Activated naive CD4-positive, alpha-beta T cell treated with anti-CD3 and anti-CD28 coated beads for 36 hours (primary cell): ENCODE measurements around the gene IL1B. TPM values are rescaled to one million over a fixed set of nuclear protein-coding genes. Genes with fewer than 3 reads are reported as not detected.

ENCODE experiments used
- CTCF ChIA-PET: fragments of 350-600 bp; sonication (Branson Sonifier 250); formaldehyde crosslinking; loops from one replicate; lab custom pipeline; 2021; ENCODE audit warnings: antibody characterized with exemption; lab: Charles Lee
- DNase-seq: peaks from one replicate; pipeline ENCODE4 v3.0.0-alpha.2; 2020
- H3K27ac Mint-ChIP-seq: one replicate; pipeline ENCODE4 v1.8.0; 2021; ENCODE audit warnings: mild to moderate bottlenecking, mixed read lengths
- H3K27me3 Mint-ChIP-seq: one replicate; pipeline ENCODE4 v1.8.0; 2021; ENCODE audit warnings: low read depth, mixed read lengths
- H3K36me3 Mint-ChIP-seq: one replicate; pipeline ENCODE4 v1.8.0; 2021; ENCODE audit warnings: low read depth, mixed read lengths
- H3K4me1 Mint-ChIP-seq: one replicate; pipeline ENCODE4 v1.8.0; 2021; ENCODE audit warnings: low read depth, mixed read lengths
- H3K4me3 Mint-ChIP-seq: one replicate; pipeline ENCODE4 v1.8.0; 2021; ENCODE audit warnings: mild to moderate bottlenecking, moderate library complexity, mixed read lengths
- H3K9me3 Mint-ChIP-seq: one replicate; pipeline ENCODE4 v1.8.0; 2021; ENCODE audit warnings: mixed read lengths
- intact Hi-C: fragments of 100-400 bp; cut with micrococcal nuclease; formaldehyde crosslinking; loops from one replicate; pipeline ENCODE4 v1.15.1; 2023
- total RNA-seq, 2 experiments: library from RNA; stranded (reverse); gene quantifications; one replicate each; pipeline ENCODE4 v1.2.3, GENCODE V29; 2021

The IL1B gene
- total RNA-seq, 2 experiments from 2014 or later = not detected

DNA sequence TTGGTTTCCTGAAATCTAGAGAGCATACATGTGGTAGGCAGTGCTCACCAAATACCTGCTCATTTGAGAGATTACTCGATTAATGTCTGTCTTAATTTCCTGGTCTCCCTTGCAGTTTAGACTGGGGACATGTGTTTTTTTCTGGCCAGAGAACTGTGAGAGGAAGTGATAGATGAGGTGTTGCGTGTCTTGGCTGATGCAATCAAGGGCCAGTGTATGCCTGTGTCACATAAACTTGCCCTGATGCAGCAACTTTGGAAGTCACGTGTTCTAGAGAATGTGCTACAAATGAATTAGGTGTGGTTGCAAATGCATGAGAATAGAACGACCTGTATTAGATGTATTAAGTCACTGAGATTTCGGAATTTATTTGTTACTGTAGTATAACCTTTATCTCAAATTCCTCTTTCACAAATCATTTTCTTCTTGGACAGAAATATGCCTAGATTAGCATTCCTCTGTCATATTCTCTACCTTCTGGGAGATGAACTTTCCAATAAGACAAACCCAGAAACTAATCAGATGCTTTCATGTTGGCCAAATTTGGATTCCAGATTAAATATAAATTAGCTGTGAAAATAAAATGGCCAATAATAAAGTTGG lies 42.3 kb downstream of the IL1B start:
- Mint-ChIP-seq H3K4me3 (no peak overlapping the region), H3K4me1 (peaks cover 11% of the 10 kb centered on the region), H3K27ac (peak overlapping the region; percentile 4), H3K27me3 (peaks cover 2% of the 10 kb centered on the region), H3K36me3 (no peaks in the 10 kb centered on the region), H3K9me3 (no peaks in the 10 kb centered on the region)
- intact Hi-C loops = no loop called here
- peak; percentile 55 for DNase-seq
- CTCF ChIA-PET = interaction anchor here (0.7 to 1.4 kb wide), 2 partner anchors 15 to 147 kb away, joined by 3 read pairs; no protein-coding TSS in a partner anchor

DNA sequence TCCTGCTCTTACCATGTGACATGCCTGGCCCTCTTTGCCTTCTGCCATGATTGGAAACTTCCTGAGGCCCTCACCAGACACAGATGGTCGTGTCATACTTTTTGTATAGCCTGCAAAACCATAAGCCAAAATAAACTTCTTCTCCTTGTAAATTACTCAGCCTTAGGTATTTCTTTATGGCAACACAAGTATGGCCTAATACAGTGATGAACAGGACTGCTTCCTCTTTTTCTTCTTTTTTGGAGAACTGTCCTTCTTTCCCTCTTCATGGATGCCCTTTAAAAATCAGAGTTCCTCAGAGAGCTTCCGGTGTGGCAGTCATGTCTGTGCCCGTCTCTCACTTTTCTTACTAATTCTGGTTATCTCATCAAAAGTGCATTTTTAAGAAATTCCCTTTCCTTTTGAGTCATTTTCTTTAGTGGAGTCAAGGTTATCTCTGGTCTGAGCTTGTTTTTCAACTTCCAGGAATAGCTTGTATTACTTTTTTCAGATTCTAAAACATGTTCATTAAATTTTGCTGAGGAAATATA lies 43.1 kb downstream of the IL1B start:
- Mint-ChIP-seq H3K27me3 (peaks cover 2% of the 10 kb centered on the region), H3K27ac (peak overlapping the region; percentile 19), H3K4me1 (peaks cover 11% of the 10 kb centered on the region), H3K4me3 (no peak overlapping the region), H3K9me3 (no peaks in the 10 kb centered on the region), H3K36me3 (no peaks in the 10 kb centered on the region)
- intact Hi-C loops = no loop called here
- DNase-seq = no peak
- CTCF ChIA-PET = interaction anchor here (0.7 to 1.4 kb wide), 2 partner anchors 16 to 148 kb away, joined by 3 read pairs; no protein-coding TSS in a partner anchor

- Mint-ChIP-seq H3K9me3 (no peaks in the 10 kb centered on the region), H3K36me3 (no peaks in the 10 kb centered on the region), H3K27ac (no peak overlapping the region), H3K4me1 (peaks cover 11% of the 10 kb centered on the region), H3K4me3 (no peak overlapping the region), H3K27me3 (peaks cover 2% of the 10 kb centered on the region)
- CTCF ChIA-PET = no interaction called here
- intact Hi-C loops = no loop called here
- no peak for DNase-seq
These were observed 44.2 kb downstream of the IL1B start for GRCh38 chr2:112792419-112792818.

DNA sequence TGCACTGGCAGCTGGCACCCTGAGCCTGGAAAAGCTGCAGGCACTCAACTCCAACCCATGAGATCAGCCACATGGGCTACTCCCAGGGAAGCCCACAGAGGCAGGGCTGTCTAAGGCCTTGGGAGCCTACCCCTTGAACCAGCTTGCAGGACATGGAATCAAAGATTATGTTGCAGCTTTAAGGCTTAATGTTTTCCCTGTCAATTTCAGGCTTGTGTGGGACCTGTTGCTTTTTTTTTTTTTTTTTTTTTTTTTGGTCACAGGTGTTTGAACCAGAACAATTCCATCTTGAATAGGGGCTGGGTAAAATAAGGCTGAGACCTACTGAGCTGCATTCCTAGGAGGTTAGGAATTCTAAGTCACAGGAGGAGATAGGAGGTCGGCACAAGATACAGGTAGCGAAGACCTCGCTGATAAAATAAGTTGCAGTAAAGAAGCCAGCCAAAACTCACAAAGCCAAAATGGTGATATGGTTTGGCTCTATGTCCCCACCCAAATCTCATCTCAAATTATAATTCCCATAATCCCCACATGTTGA lies 44.8 kb downstream of the IL1B start:
- H3K9me3 Mint-ChIP-seq = no peaks in the 10 kb centered on the region
- DNase-seq = no peak
- H3K27ac Mint-ChIP-seq = no peak overlapping the region
- intact Hi-C loops = no loop called here
- H3K36me3 Mint-ChIP-seq = no peaks in the 10 kb centered on the region
- CTCF ChIA-PET = interaction anchor here (1.1 kb wide), 1 partner anchor 150 kb away, joined by 4 read pairs; no protein-coding TSS in a partner anchor
- H3K4me3 Mint-ChIP-seq = no peak overlapping the region
- peaks cover 2% of the 10 kb centered on the region for H3K27me3 Mint-ChIP-seq
- peaks cover 11% of the 10 kb centered on the region for H3K4me1 Mint-ChIP-seq

DNA sequence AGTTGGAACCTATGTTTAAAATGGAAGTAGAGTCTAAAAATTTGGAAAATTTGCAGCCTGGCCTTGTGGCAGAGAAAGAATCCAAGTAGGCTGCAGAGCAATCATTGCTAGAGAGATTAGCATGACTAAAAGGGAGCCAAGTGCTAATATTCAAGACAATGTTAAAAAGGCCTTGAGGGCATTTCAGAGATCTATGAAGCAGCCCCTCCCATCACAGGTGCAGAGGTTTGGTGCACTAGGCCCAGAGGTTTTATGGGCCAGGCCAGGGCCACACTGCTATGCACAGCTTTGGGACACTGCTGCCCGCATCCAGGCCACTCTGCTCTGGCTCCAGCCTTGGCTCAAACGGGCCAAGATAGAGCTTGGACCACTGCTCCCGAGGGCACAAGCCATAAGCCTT lies 45.6 kb downstream of the IL1B start:
- Mint-ChIP-seq H3K27me3 (peaks cover 2% of the 10 kb centered on the region), H3K27ac (no peak overlapping the region), H3K36me3 (no peaks in the 10 kb centered on the region), H3K4me3 (no peak overlapping the region), H3K9me3 (no peaks in the 10 kb centered on the region), H3K4me1 (peaks cover 11% of the 10 kb centered on the region)
- no peak for DNase-seq
- CTCF ChIA-PET = interaction anchor here (1.1 kb wide), 1 partner anchor 150 kb away, joined by 4 read pairs; no protein-coding TSS in a partner anchor
- intact Hi-C loops = no loop called here

DNA sequence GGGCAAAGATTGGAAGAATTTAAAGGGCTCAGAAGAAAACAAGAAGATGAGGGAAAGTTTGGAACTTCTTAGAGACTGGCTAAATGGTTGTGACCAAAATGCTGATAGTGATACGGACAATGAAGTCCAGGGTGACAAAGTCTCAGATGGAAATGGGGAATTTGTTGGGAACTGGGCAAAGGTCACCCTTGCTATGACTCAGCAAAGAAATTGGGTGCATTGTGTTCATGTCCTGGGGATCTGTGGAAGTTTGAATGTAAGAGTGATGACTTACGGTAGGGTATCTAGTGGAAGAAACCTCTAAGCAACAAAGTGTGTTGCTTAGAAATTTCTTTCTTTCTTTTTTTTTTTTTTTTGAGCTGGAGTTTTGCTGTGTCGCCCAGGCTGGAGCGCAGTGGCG lies 46.3 kb downstream of the IL1B start:
- no peak for DNase-seq
- H3K9me3 Mint-ChIP-seq = no peaks in the 10 kb centered on the region
- no peaks in the 10 kb centered on the region for H3K27me3 Mint-ChIP-seq
- CTCF ChIA-PET = no interaction called here
- no peaks in the 10 kb centered on the region for H3K36me3 Mint-ChIP-seq
- peaks cover 11% of the 10 kb centered on the region for H3K4me1 Mint-ChIP-seq
- intact Hi-C loops = no loop called here
- no peak overlapping the region for H3K27ac Mint-ChIP-seq
- no peak overlapping the region for H3K4me3 Mint-ChIP-seq

DNA sequence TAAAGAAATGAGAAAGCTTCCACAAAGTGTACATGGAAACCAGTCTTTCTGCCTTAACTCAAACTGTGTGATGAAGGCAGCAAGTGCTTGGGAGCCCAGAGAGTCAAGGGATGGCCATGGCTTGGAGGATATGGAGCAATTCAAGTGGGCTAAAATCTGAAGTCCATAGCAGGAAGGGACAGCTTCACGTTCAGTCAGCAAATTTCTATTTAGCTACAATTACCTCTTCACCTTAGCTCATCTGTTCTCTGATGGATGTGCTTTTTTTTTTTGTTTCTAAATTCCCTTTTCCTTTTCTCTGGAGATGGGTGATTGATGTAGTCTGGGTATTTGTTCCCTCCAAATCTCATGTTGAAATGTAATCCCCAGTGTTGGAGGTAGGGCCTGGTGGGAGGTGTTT lies 47.4 kb downstream of the IL1B start:
- Mint-ChIP-seq H3K4me3 (no peak overlapping the region), H3K27ac (no peak overlapping the region), H3K27me3 (peaks cover 4% of the 10 kb centered on the region), H3K36me3 (no peaks in the 10 kb centered on the region), H3K9me3 (no peaks in the 10 kb centered on the region), H3K4me1 (peaks cover 12% of the 10 kb centered on the region)
- intact Hi-C loops = no loop called here
- CTCF ChIA-PET = interaction anchor here (1.7 kb wide), 1 partner anchor 39 kb away, joined by 6 read pairs; no protein-coding TSS in a partner anchor
- DNase-seq = no peak

- CTCF ChIA-PET = interaction anchor here (0.6 to 1.7 kb wide), 2 partner anchors 39 to 189 kb away, joined by 3 to 6 read pairs; no protein-coding TSS in a partner anchor
- Mint-ChIP-seq H3K27me3 (peaks cover 4% of the 10 kb centered on the region), H3K9me3 (no peaks in the 10 kb centered on the region), H3K4me3 (no peak overlapping the region), H3K27ac (no peak overlapping the region), H3K4me1 (peaks cover 8% of the 10 kb centered on the region), H3K36me3 (no peaks in the 10 kb centered on the region)
- DNase-seq = no peak
- intact Hi-C loops = no loop called here
These were observed 47.9 kb downstream of the IL1B start for GRCh38 chr2:112788653-112789052.

- no peak for DNase-seq
- CTCF ChIA-PET = interaction anchor here (0.6 to 1.7 kb wide), 3 partner anchors 38 to 188 kb away, joined by 3 to 6 read pairs (median 3); no protein-coding TSS in a partner anchor
- Mint-ChIP-seq H3K27ac (no peak overlapping the region), H3K4me3 (no peak overlapping the region), H3K36me3 (no peaks in the 10 kb centered on the region), H3K9me3 (no peaks in the 10 kb centered on the region), H3K27me3 (peaks cover 4% of the 10 kb centered on the region), H3K4me1 (peaks cover 3% of the 10 kb centered on the region)
- intact Hi-C loops = no loop called here
These were observed 48.7 kb downstream of the IL1B start for GRCh38 chr2:112787729-112788393.

- CTCF ChIA-PET = interaction anchor here (1.0 kb wide), 1 partner anchor 95 kb away, joined by 3 read pairs; no protein-coding TSS in a partner anchor
These were observed 49.3 kb downstream of the IL1B start for GRCh38 chr2:112787294-112787693.

DNA sequence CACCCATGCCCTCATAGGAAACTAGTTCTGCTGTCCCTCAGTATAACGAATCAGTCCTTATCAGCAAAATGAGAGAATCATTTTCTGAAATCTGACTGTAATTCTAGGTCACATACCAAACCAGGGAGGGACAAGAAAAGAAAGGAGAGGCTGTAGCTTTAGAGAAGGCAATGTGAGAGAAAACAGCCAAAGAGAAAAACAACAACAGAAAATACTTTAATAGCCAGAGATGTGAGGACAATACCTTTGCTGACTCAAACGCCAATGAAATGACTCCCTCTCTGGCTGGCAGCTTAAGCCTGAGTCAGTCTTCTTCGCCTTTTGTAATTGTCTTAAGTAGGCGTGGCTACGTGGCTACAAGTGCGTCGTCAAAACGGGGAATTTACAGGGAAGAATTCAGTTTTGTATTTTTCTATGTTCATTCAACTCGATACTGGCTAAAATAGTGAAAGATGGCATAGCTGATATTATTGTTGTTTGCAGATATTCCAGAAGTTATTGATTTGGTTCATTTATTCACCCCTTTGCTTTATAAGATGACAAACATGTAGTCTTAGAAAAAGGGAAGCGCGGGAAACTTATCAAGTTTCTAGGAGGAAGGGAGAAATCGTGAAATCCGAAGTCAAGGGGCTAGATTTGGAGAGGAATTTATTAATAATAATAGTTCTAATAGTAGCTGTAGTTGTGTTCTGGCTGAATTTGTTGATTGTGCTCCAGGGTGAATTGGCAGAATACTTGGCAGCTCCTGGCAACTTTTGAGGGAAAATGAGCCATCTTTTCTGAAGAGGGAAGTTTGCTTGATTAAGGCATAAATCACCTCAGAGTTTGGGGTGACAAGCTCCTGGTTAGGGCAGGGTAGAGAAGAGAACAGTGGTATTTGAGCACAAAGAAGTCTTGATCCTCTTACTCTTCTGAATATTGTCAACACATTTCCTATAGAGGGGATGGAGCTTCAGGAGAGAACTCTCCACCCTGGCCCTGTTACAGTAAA lies 52.1 kb downstream of the IL1B start, which contains the start of gene IL1A:
Gene IL1A (minus strand): TSS at position 295 of the 991 bp plus-strand sequence. CDS start 723 bp downstream, outside the sequence.
- no peak within 1 kb of the TSS for H3K27ac Mint-ChIP-seq
- intact Hi-C loops = loop anchor here (5.0 kb wide), 1 partner anchor 38 kb away; no protein-coding TSS in a partner anchor
- peaks cover 6% of the 10 kb centered on the region for H3K27me3 Mint-ChIP-seq
- H3K9me3 Mint-ChIP-seq = no peaks in the 10 kb centered on the region
- H3K36me3 Mint-ChIP-seq = no peaks in the 10 kb centered on the region
- CTCF ChIA-PET = interaction anchor here (1.0 to 2.0 kb wide), 3 partner anchors 31 to 158 kb away, joined by 3 to 5 read pairs (median 3); no protein-coding TSS in a partner anchor
- DNase-seq = peak; percentile 38
- no peak within 1 kb of the TSS for H3K4me3 Mint-ChIP-seq
- peaks cover 3% of the 10 kb centered on the region for H3K4me1 Mint-ChIP-seq

More at GRCh38 chr2:112787294-112787693, 49.3 kb downstream of the IL1B start:
- Mint-ChIP-seq H3K27ac (no peak overlapping the region), H3K9me3 (no peaks in the 10 kb centered on the region), H3K27me3 (peaks cover 4% of the 10 kb centered on the region), H3K4me3 (no peak overlapping the region), H3K4me1 (peaks cover 3% of the 10 kb centered on the region), H3K36me3 (no peaks in the 10 kb centered on the region)
- intact Hi-C loops = no loop called here
- DNase-seq = no peak
